Astrocyte of the hippocampus (primary cell): Measurements from ENCODE around the gene FTCD.
"Not testable (repeated sequence)": the region's sequence is repeated elsewhere in the genome, so short reads cannot be mapped to it uniquely, and the experiment has no call there.

Source experiments
- DNase-seq: peaks from one replicate; pipeline ENCODE4 v3.0.0; 2011; ENCODE audit warnings: low read depth, low spot score

FTCD gene, protein sequence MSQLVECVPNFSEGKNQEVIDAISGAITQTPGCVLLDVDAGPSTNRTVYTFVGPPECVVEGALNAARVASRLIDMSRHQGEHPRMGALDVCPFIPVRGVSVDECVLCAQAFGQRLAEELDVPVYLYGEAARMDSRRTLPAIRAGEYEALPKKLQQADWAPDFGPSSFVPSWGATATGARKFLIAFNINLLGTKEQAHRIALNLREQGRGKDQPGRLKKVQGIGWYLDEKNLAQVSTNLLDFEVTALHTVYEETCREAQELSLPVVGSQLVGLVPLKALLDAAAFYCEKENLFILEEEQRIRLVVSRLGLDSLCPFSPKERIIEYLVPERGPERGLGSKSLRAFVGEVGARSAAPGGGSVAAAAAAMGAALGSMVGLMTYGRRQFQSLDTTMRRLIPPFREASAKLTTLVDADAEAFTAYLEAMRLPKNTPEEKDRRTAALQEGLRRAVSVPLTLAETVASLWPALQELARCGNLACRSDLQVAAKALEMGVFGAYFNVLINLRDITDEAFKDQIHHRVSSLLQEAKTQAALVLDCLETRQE

DNA sequence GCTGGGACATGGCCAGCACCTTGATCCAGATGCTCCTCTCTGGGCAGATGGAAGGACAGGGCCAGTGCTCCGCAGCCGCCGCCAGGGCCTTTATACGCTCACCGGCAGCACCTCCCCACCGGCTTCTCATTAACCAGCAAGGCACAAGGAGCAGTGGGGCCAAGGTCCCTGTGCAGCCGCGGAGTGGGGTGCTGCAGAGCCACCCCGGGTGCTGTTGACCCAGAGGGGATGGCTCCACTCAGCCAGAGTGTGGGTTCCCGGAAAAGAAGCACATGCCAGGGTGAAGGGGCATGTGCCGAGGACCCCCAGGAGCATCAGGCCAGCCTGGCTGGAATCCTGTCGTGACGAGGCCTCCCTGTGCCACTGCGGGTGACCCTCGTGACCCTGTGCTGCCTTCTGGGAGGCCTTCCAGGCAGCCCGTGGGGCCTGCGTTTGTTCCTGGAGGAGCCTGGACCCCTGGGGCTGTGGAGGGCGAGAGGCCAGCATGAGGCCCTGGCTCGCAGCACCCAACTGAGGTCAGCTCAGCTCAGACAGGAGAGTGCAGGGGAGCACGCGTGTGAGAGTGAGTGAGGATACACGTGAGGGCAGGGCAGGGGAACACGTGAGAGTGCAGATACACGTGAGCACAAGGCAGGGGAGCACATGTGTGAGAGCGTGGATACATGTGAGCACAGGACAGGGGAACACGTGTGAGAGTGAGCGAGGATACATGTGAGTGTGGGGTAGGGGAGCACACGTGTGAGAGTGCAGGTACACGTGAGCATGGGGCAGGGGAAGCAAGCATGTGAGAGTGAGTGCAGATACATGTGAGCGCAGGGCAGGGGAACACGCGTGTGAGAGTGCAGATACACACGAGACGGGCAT lies at the start of gene FTCD:
TSS of gene FTCD (minus strand) at position 66 of the 864 bp plus-strand sequence. CDS start at position 10, 56 bp downstream.
- DNase-seq: no peak

DNA sequence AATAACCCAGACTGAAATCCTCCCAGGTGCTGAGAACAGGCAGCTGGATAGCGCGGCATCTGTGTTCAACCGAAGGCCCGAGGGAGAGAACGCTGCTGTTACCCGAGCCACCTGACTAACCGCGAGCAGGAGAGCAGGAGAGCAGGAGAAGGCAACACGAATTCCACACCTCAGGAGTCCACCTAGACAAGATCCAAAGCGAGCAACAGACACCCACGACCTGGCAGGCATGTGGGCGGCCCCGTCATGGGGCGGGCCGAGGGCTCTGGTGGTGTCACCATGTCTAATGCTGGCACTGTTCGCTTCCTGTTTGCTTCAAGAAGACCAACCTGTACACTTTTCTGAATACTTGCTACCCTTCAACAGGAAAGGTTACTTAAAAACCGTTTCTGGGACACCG lies 49.8 kb upstream of the FTCD start:
- DNase-seq: no peak

DNA sequence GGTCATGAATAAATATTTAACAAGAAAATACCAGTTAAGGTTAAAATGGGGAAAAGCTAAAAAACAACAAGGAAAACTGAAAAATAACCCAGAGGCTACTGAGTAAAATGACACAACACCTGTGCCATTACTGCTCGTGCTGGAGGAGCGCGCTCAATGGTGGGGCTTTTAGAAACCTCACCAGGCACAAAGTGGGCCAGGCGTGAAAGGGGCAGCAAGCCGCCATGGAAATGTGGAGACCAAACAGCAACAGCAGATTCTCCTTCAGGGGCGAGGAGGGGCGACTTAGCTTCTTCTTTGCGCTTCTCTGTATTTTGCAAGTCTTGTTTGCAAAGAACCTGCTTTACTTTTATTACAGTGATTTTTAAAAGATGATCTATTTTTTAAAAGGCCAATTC lies 47.8 kb upstream of the FTCD start:
- DNase-seq: no peak

DNA sequence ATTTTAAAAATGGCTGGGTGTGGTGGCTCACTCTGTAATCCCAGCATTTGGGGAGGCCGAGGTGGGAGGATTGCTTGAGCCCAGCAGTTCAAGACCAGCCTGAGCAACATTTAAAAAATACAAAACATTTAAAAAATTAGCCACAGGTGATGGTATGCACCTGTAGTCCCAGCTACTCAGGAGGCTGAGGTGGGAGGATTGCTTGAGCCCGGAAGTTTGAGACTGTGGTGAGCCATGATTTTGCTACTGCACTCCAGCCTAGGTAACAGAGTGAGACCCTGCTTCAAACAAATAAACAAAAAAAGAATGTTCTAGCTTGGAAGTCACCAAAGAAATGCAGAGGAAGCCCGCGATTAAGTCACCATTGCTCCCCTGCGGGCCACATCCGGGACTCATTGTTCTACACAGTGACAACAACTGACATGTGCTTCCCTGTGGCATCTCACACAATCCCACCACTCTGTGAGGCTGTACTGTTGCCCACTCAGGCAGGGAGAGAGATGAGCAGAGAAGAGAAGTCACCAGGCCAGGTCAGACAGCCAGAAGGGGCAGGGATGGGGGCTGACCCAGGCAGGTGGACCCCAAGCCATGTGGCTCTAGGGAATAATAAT lies 47.3 kb upstream of the FTCD start:
- no peak for DNase-seq

DNA sequence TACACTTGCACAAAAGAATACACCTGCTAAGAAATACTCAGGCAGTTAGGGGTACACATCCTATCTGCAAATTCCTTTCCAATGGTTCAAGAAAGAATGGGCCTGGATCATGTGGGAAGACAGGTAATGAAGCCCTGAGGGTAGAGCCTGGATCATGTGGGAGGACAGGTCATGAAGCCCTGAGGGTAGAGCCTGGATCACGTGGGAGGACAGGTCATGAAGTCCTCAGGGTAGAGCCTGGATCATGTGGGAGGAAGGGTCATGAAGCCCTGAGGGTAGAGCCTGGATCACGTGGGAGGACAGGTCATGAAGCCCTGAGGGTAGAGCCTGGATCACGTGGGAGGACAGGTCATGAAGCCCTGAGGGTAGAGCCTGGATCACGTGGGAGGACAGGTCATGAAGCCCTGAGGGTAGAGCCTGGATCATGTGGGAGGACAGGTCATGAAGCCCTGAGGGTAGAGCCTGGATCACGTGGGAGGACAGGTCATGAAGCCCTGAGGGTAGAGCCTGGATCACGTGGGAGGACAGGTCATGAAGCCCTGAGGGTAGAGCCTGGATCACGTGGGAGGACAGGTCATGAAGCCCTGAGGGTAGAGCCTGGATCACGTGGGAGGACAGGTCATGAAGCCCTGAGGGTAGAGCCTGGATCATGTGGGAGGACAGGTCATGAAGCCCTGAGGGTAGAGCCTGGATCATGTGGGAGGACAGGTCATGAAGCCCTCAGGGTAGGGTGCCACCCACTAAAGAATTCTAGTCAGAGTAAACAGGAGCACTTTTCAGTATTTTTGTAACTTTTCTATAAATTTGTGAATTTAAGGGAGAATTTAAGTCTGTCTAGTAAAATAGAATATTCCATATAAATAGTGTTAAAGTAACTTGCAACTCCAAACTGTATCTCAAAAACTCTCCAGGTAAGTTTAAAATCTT lies 45.8 kb upstream of the FTCD start:
- DNase-seq: not testable (repeated sequence)

DNA sequence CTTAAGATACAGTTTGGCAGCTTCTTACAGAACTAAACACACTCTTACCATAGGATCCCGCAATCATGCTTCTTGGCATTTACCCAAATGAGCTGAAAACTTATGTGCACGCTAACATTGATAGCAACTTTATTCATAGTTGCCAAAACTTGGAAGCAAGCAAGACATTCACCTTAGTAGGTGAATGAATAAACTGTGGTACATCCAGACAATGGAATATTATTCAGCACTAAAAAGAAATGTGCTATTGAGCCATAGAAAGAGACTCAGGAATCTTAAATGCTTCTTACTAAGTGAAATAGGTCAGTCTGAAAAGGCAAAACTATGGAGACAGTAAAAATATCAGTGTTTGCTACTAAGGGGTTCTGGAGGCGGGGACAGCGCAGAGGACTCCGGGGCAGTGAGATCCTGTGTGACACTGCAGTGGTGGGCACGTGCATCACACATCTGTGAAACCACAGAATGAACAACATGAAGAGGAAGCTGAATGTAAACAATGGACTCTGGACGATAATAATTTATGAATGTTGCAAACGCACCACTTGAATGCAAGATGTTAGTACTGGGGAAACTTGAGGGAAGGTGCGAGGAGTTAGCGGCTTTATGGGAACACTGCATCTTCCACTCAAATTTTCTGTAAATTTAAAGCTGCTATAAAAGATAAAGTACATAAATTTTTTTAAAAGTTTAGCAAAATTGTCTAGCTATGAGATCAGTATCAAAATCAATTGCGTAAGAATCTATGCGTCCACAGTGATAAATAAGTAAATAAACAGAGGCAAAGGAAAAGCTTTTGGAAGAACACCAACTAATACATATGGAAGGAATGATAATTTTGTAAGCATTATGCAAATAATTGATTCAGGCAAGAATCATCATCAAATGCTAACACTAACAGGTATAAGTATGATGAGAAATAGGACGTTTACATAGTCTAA lies 44.3 kb upstream of the FTCD start:
- DNase-seq: no peak

DNA sequence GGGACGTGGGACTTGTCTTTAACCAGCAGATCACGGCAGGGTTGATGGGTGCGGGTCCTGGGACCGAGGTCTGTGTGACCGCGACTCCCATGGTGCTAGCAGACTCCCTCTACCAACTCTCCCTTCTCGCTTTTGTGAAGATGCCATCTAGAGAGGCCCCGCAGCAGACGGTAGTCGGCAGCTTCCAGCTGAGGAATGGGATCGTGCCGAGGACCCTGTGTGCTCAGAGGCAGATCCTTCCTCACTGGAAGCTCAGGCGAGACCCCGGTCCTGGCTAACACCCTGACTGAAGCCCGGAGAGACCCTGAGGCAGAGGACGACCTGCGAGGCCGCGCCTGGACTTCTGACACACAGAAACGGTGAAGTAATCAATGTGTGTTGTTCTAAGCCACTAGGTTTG lies 41.4 kb upstream of the FTCD start:
- DNase-seq: no peak

DNA sequence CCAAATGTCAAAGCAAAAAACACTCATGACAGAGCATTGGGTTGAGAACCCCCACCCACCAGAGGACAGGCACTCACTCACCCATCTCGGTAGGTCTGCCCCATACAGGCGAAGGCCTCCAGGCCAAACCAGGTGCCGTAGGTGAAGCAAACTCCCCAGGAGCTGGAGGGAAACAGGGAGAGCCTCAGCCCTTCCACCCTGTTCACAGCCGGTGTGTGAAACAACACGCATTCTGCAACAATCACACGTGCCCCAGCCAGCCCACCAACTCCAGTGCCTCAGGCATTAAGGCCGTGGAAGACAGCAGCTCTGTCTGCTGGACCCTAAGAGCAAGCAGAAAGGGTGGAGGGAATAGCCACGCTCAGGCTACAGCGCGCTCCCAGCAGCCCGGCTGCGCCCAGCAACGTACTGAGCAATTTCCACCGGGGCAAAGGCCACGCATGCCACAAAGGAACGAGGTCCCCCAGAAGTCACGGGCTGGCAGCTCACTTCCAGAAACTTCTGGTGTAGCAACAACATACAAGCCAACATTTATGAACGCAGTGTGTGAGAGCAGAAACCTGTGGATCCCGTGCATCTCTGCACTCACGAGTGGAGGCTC lies 40.3 kb upstream of the FTCD start:
- no peak for DNase-seq

DNA sequence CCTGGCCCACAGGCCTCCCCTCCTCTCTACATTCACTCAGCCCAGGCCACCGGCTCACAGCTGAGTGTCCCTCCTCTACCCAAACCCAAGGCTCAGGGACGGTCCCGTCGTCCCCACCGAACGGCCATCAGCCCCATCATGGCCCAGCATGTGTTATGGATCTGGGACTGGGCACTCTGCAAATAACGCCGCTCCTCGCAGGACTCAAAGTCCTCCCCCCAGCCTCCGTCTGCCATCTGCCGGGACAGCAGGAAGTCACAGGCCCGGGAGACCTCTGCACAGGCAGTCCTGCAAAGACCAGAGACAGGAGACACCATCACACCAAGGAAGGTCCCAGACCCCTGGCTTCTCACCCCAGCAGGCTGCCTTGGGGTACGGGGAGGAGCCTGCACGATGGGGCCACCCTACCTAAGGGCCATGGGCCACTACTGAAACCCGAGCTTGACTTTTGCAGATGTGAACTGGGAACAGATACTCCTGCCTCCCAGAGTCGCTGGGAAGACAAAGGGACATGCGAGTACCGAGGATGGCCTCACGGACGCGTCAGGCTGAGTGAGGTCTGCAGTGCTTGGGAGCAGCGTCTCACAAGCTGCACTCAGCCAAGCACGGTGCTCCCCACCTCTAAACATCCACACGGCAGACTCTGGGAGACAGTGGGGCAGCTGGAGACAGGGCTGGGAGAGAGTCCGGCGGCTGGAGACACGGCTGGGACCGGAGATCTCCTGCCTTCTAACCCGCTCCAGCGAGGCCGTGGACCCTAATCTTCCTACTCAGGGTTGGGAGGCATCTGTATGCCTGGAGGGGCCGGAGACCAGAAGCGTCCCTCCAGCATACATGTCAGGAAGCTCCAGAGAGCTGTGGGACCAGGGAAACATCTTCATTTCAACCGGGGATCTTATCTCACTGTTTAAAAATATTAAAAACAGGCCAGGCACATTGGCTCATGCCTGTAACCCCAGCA lies 39.3 kb upstream of the FTCD start:
- DNase-seq: no peak

DNA sequence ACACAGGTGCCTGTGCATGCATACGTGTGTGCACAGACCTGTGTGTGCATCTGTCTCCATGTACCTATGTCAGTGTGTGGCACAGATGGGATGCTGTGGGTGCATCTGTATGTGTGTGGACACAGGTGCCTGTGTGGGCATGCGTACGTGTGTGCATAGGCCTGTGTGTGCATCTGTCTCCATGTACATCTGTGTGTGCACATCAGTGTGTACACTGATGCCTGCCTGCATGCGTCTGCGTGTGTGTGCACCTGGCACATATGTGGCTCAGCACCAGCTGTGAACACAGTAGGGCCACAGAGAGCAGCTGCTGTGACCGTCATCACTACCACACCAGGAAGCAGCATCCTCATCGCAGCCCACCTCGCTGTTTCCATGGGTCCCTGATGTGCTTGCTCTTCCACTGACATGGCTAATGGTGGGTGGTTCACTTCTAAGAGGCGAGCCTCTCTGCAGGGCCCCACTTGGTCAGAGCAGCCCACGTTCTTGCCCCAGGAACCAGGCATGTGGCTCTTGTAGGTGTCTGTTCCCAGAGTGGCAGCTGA lies 38.5 kb upstream of the FTCD start:
- no peak for DNase-seq

DNA sequence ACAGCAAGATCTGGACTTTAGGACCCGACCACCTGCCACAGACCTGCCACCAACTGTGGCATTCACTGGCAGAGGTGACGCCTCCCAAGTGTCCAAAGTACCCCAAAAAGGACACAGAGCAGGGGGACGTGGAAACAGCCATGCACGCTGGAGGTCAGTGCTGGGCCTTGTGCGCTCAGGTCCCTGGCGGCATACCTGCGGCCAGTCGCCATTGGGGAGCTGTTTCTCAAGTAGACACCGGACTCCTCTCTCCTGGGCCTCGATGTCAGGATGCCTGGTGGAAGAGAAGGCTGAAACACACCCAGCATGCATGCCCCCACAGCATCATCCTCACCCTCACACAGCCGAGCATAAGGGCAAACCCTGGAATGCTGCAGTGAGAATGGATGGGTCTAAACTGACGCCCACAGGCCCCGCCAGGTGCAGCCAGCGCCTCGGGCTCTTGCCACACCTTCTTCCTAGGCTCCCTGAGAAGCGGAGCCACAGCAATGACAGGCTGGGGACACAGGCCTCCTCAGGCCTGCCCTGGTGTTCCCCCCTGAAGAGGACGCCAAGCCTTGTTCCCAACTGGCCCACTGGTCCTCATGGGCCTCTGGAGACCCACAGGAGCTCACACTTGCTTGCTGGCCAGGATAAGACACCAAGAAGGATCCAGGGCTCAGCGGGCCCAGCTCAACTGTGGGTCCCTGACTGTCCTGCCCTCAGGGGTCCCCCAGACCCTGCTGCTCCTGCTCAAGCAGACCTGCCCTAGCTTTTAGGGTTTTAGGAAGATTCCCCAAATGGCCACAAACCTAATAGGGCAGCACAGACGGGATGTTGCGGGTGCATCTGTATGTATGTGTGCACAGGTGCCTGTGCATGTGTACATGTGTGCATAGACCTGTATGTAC lies 36.6 kb upstream of the FTCD start:
- DNase-seq: no peak

DNA sequence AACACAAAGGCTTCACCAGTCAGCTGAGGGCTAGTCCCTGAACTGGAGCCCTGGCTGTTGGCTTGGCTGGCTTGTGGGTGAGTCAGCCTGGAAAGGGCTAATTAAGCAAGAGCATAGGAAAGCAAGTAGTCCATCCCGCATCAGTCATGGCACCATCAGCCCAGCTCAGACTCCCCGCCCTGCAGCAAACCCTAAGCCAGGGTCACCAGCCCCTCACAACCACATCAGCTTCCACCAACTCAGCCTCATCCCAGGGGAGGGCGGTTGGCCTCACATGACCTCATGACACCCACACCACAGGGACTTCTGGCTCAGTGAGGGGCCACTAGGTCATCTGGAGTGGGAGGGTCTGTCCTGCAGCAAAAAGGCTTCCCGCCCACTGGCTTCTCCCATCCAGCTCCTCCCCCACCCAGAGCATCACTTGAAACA lies 35.9 kb upstream of the FTCD start:
- DNase-seq: peak; percentile 87

DNA sequence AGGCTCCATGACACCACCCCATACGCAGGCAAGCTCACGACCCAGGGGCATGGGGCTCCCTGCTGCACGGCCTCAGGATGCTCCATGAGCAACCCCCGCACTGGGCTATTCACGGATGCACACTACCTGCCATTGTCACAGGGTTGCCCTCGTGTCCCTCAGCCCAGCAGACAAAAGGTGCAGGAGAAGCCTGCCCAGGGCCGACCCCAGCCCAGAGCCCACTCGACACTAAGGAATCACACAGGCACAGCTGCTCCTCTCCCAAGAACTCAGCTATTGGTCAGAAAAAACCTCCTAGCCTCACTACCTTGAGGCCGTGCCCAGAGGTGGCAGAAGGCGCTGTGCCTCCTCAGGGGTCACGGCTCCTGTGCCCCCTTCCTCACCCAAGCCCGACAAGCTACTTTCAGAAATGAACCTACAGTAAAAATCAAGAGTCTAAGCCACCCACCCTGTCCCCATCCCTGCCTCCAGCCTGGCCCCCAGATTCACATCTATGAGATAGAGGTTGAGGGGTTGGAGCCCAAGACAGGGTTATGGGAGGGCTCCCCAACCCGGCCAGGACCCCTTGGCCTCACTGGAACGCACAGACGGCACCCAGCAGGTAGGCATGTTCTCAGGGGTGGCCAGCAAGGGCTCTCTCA lies 35.2 kb upstream of the FTCD start:
- DNase-seq: no peak

DNA sequence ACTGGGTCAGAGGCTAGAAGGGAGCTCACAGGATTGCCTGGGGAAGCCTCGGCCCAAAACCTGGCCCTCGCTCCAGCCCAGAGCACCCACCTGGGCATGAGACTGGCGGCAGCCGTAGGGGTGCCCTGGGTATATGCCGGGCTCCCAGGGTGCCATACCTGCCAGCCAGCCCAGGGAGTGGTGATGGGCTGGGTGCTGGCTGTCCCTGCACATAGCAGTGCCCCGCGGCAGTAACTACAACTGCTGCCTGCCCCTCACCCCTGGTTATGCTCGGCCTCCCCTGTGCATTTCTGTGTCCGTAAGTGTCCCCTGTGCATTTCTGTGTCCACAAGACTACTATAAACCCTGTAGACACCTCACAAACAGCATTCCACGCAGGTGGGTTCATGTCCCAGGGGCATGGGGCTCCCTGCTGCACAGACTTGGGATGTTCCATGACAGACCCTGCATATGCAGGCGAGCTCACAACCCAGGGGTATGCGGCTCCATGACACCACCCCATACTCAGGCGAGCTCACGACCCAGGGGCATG lies 34.6 kb upstream of the FTCD start:
- no peak for DNase-seq

DNA sequence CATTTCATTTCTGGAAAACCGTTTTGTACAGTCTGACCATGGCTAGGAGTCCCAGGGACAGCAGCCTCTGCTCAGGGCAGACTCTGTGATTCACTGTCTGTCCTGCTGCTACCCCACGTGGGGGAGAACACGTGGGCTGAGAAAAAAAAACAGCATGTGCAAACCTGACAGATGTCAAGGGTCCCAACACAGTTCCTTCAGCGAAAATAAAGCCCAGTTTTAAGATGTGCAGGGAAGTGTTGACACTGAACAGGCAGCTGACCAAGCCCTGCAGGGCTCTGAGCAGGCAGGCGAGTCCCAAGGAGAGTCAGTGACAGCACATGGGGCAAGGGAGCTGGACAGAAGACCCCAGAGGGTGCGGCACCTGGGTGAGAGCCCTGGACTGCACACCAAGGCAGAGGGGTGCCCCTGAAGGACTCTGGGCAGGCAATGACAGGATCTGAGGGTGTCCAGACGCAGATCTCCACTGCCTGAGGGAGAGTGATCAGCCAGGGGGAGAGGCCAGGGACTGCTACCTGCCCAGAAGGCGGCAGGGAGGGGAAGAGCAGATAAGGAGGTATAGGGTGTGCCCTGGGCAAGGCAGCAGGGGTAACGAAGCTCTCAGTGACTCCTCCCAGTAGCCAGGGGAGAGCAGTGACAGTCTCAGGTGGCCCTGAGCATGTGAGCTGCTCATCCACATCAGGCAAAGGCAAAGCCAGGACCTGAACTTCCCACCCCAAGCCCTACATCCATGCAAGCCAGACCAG lies 34.0 kb upstream of the FTCD start:
- peak; percentile 64 for DNase-seq
